Gastrocnemius medialis (tissue), 4 donors: ENCODE measurements around the gene HDAC5. TPM values are rescaled to one million over a fixed set of nuclear protein-coding genes. Genes with fewer than 3 reads are reported as not detected.
A peak's percentile ranks its signal among the peaks of the same experiment; 100 is the strongest.

Source experiments
- ATAC-seq, 2 donors: fragments of 150-250 bp; one replicate each; pipeline ENCODE4 v1.9.1; 2016
- DNase-seq, 2 donors: peaks; one replicate each; pipeline ENCODE4 v3.0.0-alpha.2; 2019
- H3K27ac ChIP-seq, 4 donors: fragments of 200-600 bp; sonication (generic); 1 replicate in 1 of 4; 2 replicates in 3 of 4; pipeline ENCODE4 v1.5.1; 2016 to 2018; ENCODE audit warnings: mild to moderate bottlenecking in 2 of 4, moderate library complexity in 1 of 4
- H3K27me3 ChIP-seq, 3 donors: fragments of 200-600 bp; sonication (generic) in 2 of 3; 1 replicate in 1 of 3; 2 replicates in 2 of 3; pipeline versions ENCODE4 v1.5.1 to v1.6.0; 2016 to 2019; ENCODE audit warnings: mild to moderate bottlenecking in 1 of 3, moderate library complexity in 1 of 3
- H3K36me3 ChIP-seq, 2 donors: fragments of 200-600 bp; sonication (generic) in 1 of 2; one replicate each; pipeline ENCODE4 v1.5.1; 2017 to 2018
- H3K4me1 ChIP-seq, 2 donors: fragments of 200-600 bp; sonication (generic) in 1 of 2; one replicate each; pipeline ENCODE4 v1.5.1; 2016 to 2017; ENCODE audit warnings: mild to moderate bottlenecking in 2 of 2
- H3K4me3 ChIP-seq, 4 donors: fragments of 200-600 bp; sonication (generic) in 3 of 4; 1 replicate in 1 of 4; 2 replicates in 3 of 4; pipeline ENCODE4 v1.5.1; 2016 to 2019; ENCODE audit warnings: mild to moderate bottlenecking in 2 of 4
- H3K9me3 ChIP-seq, 3 donors: fragments of 200-600 bp; sonication (generic) in 2 of 3; 1 replicate in 1 of 3; 2 replicates in 2 of 3; pipeline ENCODE4 v1.5.1; 2016 to 2019
- POLR2A ChIP-seq, 2 donors: fragments of 450-650 bp; IDR thresholded peaks; one replicate each; pipeline ENCODE4 v1.6.1; 2017; ENCODE audit warnings: antibody characterized with exemption in 2 of 2, mild to moderate bottlenecking in 2 of 2, moderate library complexity in 2 of 2
- in situ Hi-C, 4 donors: fragments of 200-750 bp; cut with MboI; loops; one replicate each; pipeline versions ENCODE4 v1.15.0 to v1.8.0; 2017; ENCODE audit warnings: low sequenced_read_pairs in 4 of 4
- intact Hi-C: fragments of 100-400 bp; cut with DNase I; formaldehyde crosslinking; loops from one replicate; pipeline ENCODE4 v1.15.1; 2023; ENCODE audit warnings: low total_unique reads
- total RNA-seq, 4 donors: library from RNA; depleted of rRNA; stranded (reverse); fragments of >200 nt; gene quantifications; one replicate each; pipeline versions ENCODE4 v1.1.0 to v1.2.3, GENCODE V29; 2016
- TF ChIP-seq, protein P1 (sequence below), 5 experiments: fragments of 450-650 bp in 3 of 5; fragments of 200-600 bp in 2 of 5; sonication (generic) in 2 of 5; IDR thresholded peaks in 4 of 5; conservative IDR thresholded peaks in 1 of 5; 1 replicate in 4 of 5; 2 replicates in 1 of 5; pipeline ENCODE4 v1.5.1; 2016 to 2019; ENCODE audit warnings: antibody characterized with exemption in 5 of 5, mild to moderate bottlenecking in 3 of 5, moderate library complexity in 3 of 5

HDAC5 gene
- total RNA-seq, 4 donors from 2014 or later = 36.5 to 301 (median 88.0) TPM

- H3K9me3 ChIP-seq = no peaks in the 10 kb centered on the region
- no peaks in the 10 kb centered on the region for H3K27me3 ChIP-seq
- TF ChIP-seq, protein P1, sequence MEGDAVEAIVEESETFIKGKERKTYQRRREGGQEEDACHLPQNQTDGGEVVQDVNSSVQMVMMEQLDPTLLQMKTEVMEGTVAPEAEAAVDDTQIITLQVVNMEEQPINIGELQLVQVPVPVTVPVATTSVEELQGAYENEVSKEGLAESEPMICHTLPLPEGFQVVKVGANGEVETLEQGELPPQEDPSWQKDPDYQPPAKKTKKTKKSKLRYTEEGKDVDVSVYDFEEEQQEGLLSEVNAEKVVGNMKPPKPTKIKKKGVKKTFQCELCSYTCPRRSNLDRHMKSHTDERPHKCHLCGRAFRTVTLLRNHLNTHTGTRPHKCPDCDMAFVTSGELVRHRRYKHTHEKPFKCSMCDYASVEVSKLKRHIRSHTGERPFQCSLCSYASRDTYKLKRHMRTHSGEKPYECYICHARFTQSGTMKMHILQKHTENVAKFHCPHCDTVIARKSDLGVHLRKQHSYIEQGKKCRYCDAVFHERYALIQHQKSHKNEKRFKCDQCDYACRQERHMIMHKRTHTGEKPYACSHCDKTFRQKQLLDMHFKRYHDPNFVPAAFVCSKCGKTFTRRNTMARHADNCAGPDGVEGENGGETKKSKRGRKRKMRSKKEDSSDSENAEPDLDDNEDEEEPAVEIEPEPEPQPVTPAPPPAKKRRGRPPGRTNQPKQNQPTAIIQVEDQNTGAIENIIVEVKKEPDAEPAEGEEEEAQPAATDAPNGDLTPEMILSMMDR (IDR thresholded peaks at IDR 0.05 in 4 of 5, conservative IDR thresholded peaks at IDR 0.05 in 1 of 5) = no peak
- no peak for TF ChIP-seq POLR2A (IDR thresholded peaks at IDR 0.05)
- ATAC-seq = no peak
- peak overlapping the region in 1 of 4 donors; percentile 92 for H3K27ac ChIP-seq
- in situ Hi-C loops (no loop called here), intact Hi-C loops (no loop called here)
- H3K4me3 ChIP-seq = no peak overlapping the region
- peaks cover 0 to 64% of the 10 kb centered on the region in 2 donors for H3K36me3 ChIP-seq
- peaks cover 23 to 24% of the 10 kb centered on the region in 2 donors for H3K4me1 ChIP-seq
- DNase-seq = no peak
These were observed 32.0 kb downstream of the HDAC5 start for GRCh38 chr17:44091200-44091997.

GRCh38 chr17:44088254-44088653, 35.2 kb downstream of the HDAC5 start:
- Histone ChIP-seq H3K27ac (peak overlapping the region in 2 of 4 donors; percentile 48 to 51), H3K9me3 (no peaks in the 10 kb centered on the region), H3K4me1 (no peaks in the 10 kb centered on the region), H3K36me3 (peaks cover 0 to 88% of the 10 kb centered on the region in 2 donors), H3K4me3 (no peak overlapping the region), H3K27me3 (no peaks in the 10 kb centered on the region)
- in situ Hi-C loops = no loop called here
- TF ChIP-seq, protein P1 (IDR thresholded peaks at IDR 0.05 in 4 of 5, conservative IDR thresholded peaks at IDR 0.05 in 1 of 5) = no peak
- TF ChIP-seq POLR2A (IDR thresholded peaks at IDR 0.05) = no peak
- intact Hi-C loops = no loop called here
- ATAC-seq (no peak), DNase-seq (no peak)

- H3K27me3 ChIP-seq = no peaks in the 10 kb centered on the region
- no peak for TF ChIP-seq POLR2A (IDR thresholded peaks at IDR 0.05)
- TF ChIP-seq, protein P1 (IDR thresholded peaks at IDR 0.05 in 4 of 5, conservative IDR thresholded peaks at IDR 0.05 in 1 of 5) = no peak
- DNase-seq (no peak), ATAC-seq (no peak)
- intact Hi-C loops = no loop called here
- H3K4me1 ChIP-seq = no peaks in the 10 kb centered on the region
- no peak overlapping the region for H3K4me3 ChIP-seq
- H3K27ac ChIP-seq = peak overlapping the region; percentile 35 to 69 (median 62)
- H3K36me3 ChIP-seq = peaks cover 0 to 88% of the 10 kb centered on the region in 2 donors
- in situ Hi-C loops = no loop called here
- H3K9me3 ChIP-seq = no peaks in the 10 kb centered on the region
These were observed 36.1 kb downstream of the HDAC5 start for GRCh38 chr17:44087319-44087718.

DNA sequence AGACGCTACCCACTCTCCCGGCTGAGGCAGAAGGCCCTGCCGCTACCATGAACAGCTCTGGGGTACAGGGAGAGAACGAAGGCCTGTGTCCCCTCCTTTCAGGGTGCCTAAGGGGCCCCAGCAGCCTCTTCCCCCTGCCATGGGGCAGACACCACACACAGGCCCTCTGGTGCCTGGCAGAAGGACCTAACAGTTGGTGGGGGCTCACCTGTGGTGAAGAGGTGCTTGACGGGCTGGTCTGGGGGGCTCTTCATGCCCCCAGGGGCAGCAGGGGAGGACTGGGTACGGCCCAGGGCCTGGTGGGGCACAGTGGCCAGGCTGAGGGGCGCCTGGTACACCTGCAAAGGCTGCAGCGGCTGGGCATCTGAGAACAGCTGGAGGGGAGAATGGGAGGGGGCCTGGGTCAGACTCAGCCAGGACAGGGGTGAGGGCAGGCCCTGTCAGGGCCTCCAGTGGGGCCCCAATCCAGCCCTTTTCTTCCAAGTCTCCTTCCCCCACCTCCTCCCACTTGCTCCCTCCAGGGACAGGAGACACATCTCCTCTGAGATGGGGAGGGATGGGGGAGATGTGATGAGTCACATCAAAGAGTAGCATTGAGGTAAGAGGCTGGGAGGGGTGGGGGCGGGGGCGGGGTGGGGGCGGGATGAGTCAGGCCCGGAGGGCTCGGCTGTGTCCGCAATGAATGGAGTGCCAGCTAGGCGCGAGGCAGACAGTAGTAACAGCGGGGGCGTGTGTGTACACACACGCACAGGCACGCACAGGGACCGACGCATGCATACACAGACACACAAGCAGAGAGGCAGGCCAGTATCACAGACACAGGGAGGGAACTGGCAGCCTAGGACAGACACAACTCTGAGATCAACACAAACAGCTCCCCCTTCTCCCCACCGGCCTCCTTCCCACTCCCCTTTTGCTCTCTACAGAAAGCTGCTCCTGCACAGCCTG, 36.8 kb downstream of the HDAC5 start:
- Histone ChIP-seq H3K4me3 (no peak overlapping the region), H3K4me1 (no peaks in the 10 kb centered on the region), H3K27me3 (no peaks in the 10 kb centered on the region), H3K27ac (peak overlapping the region; percentile 55 to 75 (median 68)), H3K36me3 (peaks cover 0 to 88% of the 10 kb centered on the region in 2 donors), H3K9me3 (no peaks in the 10 kb centered on the region)
- DNase-seq (peak in 1 of 2 donors; percentile 53), ATAC-seq (peak; percentile 60 to 65)
- in situ Hi-C loops (no loop called here), intact Hi-C loops (no loop called here)
- TF ChIP-seq, protein P1 (IDR thresholded peaks at IDR 0.05 in 4 of 5, conservative IDR thresholded peaks at IDR 0.05 in 1 of 5) = no peak
- no peak for TF ChIP-seq POLR2A (IDR thresholded peaks at IDR 0.05)
